Liver (tissue), 9 donors: ENCODE results near the gene ZNF628. TPM values are rescaled to one million over a fixed set of nuclear protein-coding genes. Genes with fewer than 3 reads are reported as not detected.

Source experiments
- DNase-seq: peaks from one replicate; pipeline ENCODE4 v3.0.0-alpha.2; 2017; ENCODE audit warnings: low spot score
- H3K27ac ChIP-seq, 2 donors: one replicate each; pipeline ENCODE4 v1.7.0; 2013; ENCODE audit warnings: inconsistent platforms in 2 of 2, low read length in 2 of 2, control low read depth in 1 of 2, low read depth in 1 of 2, mild to moderate bottlenecking in 1 of 2
- H3K27me3 ChIP-seq, 4 donors: one replicate each; pipeline versions ENCODE4 v1.6.1 to v1.7.0; 2013; ENCODE audit warnings: low read length in 3 of 4, inconsistent platforms in 1 of 4, mild to moderate bottlenecking in 1 of 4, moderate library complexity in 1 of 4; ENCODE audit not compliant: control insufficient read depth in 4 of 4, insufficient read depth in 4 of 4
- H3K36me3 ChIP-seq, 4 donors: one replicate each; pipeline versions ENCODE4 v1.6.1 to v1.7.0; 2013; ENCODE audit warnings: low read length in 3 of 4, mild to moderate bottlenecking in 3 of 4, low read depth in 1 of 4, moderate library complexity in 1 of 4; ENCODE audit not compliant: control insufficient read depth in 4 of 4, insufficient read depth in 3 of 4
- H3K4me1 ChIP-seq, 4 donors: one replicate each; pipeline versions ENCODE4 v1.6.1 to v1.7.0; 2013; ENCODE audit warnings: low read length in 3 of 4, mild to moderate bottlenecking in 3 of 4, moderate library complexity in 1 of 4; ENCODE audit not compliant: control insufficient read depth in 4 of 4, insufficient read depth in 4 of 4
- H3K4me3 ChIP-seq, 3 donors: one replicate each; pipeline versions ENCODE4 v1.6.1 to v1.7.0; 2013; ENCODE audit warnings: low read length in 3 of 3, control low read depth in 1 of 3, low read depth in 1 of 3, mild to moderate bottlenecking in 1 of 3
- H3K9ac ChIP-seq, 2 donors: one replicate each; pipeline ENCODE4 v1.7.0; 2013; ENCODE audit warnings: low read length in 2 of 2, mild to moderate bottlenecking in 2 of 2, moderate library complexity in 2 of 2, control low read depth in 1 of 2, low read depth in 1 of 2
- H3K9me3 ChIP-seq, 4 donors: one replicate each; pipeline versions ENCODE4 v1.6.1 to v1.7.0; 2013; ENCODE audit warnings: low read length in 3 of 4; ENCODE audit not compliant: control insufficient read depth in 4 of 4
- CTCF ChIP-seq: fragments of 150-350 bp; IDR thresholded peaks from 2 replicates; pipeline ENCODE4 v1.5.1; 2017; ENCODE audit warnings: improper control_type of control experiment, low read depth, low read length; ENCODE audit not compliant: missing input control
- EGR1 ChIP-seq, 2 donors: IDR thresholded peaks; 2 replicates each; pipeline ENCODE4 v1.6.1; 2016 to 2018; ENCODE audit warnings: antibody characterized with exemption in 2 of 2, low read depth in 2 of 2
- FOXA1 ChIP-seq: IDR thresholded peaks from 2 replicates; pipeline ENCODE4 v1.6.1; 2016; ENCODE audit warnings: antibody characterized with exemption
- FOXA2 ChIP-seq: IDR thresholded peaks from 2 replicates; pipeline ENCODE4 v1.6.1; 2016; ENCODE audit warnings: antibody characterized with exemption
- GABPA ChIP-seq, 2 donors: IDR thresholded peaks in 1 of 2; conservative IDR thresholded peaks in 1 of 2; 2 replicates each; pipeline ENCODE4 v1.6.1; 2016; ENCODE audit warnings: antibody characterized with exemption in 2 of 2, mild to moderate bottlenecking in 1 of 2, moderate library complexity in 1 of 2
- HNF4A ChIP-seq, 2 donors: conservative IDR thresholded peaks; 2 replicates each; pipeline ENCODE4 v1.6.1; 2016; ENCODE audit warnings: antibody characterized with exemption in 2 of 2, mild to moderate bottlenecking in 2 of 2
- HNF4G ChIP-seq: IDR thresholded peaks from 2 replicates; pipeline ENCODE4 v1.6.1; 2016; ENCODE audit warnings: antibody characterized with exemption
- JUND ChIP-seq, 2 donors: IDR thresholded peaks; 2 replicates each; pipeline ENCODE4 v1.6.1; 2016; ENCODE audit warnings: antibody characterized with exemption in 2 of 2
- MAX ChIP-seq: IDR thresholded peaks from 2 replicates; pipeline ENCODE4 v1.6.1; 2016; ENCODE audit warnings: antibody characterized with exemption
- NR2F2 ChIP-seq: IDR thresholded peaks from 2 replicates; pipeline ENCODE4 v1.6.1; 2016; ENCODE audit warnings: antibody characterized with exemption
- RAD21 ChIP-seq, 2 donors: IDR thresholded peaks; 2 replicates each; pipeline ENCODE4 v1.6.1; 2016; ENCODE audit warnings: antibody characterized with exemption in 2 of 2, mild to moderate bottlenecking in 2 of 2
- REST ChIP-seq: IDR thresholded peaks from 2 replicates; pipeline ENCODE4 v1.6.1; 2016; ENCODE audit warnings: antibody characterized with exemption, mild to moderate bottlenecking
- RXRA ChIP-seq, 2 donors: IDR thresholded peaks; 2 replicates each; pipeline ENCODE4 v1.6.1; 2017 to 2018; ENCODE audit warnings: antibody characterized with exemption in 2 of 2, mild to moderate bottlenecking in 1 of 2
- SP1 ChIP-seq: IDR thresholded peaks from 2 replicates; pipeline ENCODE4 v1.6.1; 2018; ENCODE audit warnings: antibody characterized with exemption, mild to moderate bottlenecking
- YY1 ChIP-seq: IDR thresholded peaks from 2 replicates; pipeline ENCODE4 v1.6.1; 2016; ENCODE audit warnings: antibody characterized with exemption, mild to moderate bottlenecking
- ZBTB33 ChIP-seq: IDR thresholded peaks from 2 replicates; pipeline ENCODE4 v1.6.1; 2016; ENCODE audit warnings: antibody characterized with exemption
- WGBS: extraction: QIAGEN DNeasy Blood & Tissue Kit; methylation state at CpG from one replicate; pipeline ENCODE4 v1.1.7; 2013; 5-methylcytosine and 5-hydroxymethylcytosine counted together
- polyA plus RNA-seq, 2 donors: library from polyadenylated mRNA; stranded (reverse) in 1 of 2; unstranded in 1 of 2; fragments of 200-250 nt in 1 of 2; fragments of >200 nt in 1 of 2; fragmentation: Nextera tagmentation in 1 of 2; extraction: Ambion mirVana in 1 of 2; gene quantifications; one replicate each; pipeline versions ENCODE4 v1.2.1 to v1.2.3, GENCODE V29; 2013 to 2015
- total RNA-seq, 2 donors: library from RNA; depleted of rRNA; stranded (reverse); fragments of >200 nt; gene quantifications; one replicate each; pipeline ENCODE4 v1.2.3, GENCODE V29; 2014
- donor health status: healthy.
- donor health status: healthy.
- donor health status: healthy.
- donor health status: healthy.
- donor health status: healthy.

ZNF628 gene
- total and polyA plus RNA-seq, 4 donors: 0.99 to 4.4 (median 1.5) TPM

GRCh38 chr19:55481794-55482155 lies 5.4 kb downstream of the ZNF628 start:
- H3K9me3 ChIP-seq: no peaks in the 10 kb centered on the region
- no peak for DNase-seq
- no peak overlapping the region for H3K9ac ChIP-seq
- TF ChIP-seq NR2F2 (no peak), CTCF (no peak), RAD21 (IDR thresholded peaks at IDR 0.05) (no peak), HNF4G (no peak), RXRA (IDR thresholded peaks at IDR 0.05) (no peak), HNF4A (conservative IDR thresholded peaks at IDR 0.05) (no peak), EGR1 (IDR thresholded peaks at IDR 0.05; ENCODE audit: low read depth in 2 of 2) (no peak), REST (no peak), SP1 (no peak), MAX (no peak), JUND (IDR thresholded peaks at IDR 0.05) (no peak), FOXA2 (no peak), YY1 (no peak)
- peaks cover 9 to 33% (median 20%) of the 10 kb centered on the region in 4 donors for H3K4me1 ChIP-seq
- H3K27me3 ChIP-seq: no peaks in the 10 kb centered on the region
- H3K27ac ChIP-seq: no peak overlapping the region
- H3K36me3 ChIP-seq: peaks cover 0 to 11% (median 5%) of the 10 kb centered on the region in 4 donors
- no peak overlapping the region for H3K4me3 ChIP-seq
- WGBS: 88% methylated on average over 40 of the region's 40 CpGs

- peaks cover 9 to 28% (median 15%) of the 10 kb centered on the region in 4 donors for H3K4me1 ChIP-seq
Measured at GRCh38 chr19:55482156-55482961, 5.9 kb downstream of the ZNF628 start.

More at GRCh38 chr19:55482156-55482961, 5.9 kb downstream of the ZNF628 start:
- no peaks in the 10 kb centered on the region for H3K9me3 ChIP-seq
- H3K27ac ChIP-seq: no peak overlapping the region
- no peak overlapping the region for H3K9ac ChIP-seq
- no peak for DNase-seq
- WGBS: 95% methylated on average over 83 of the region's 83 CpGs
- no peaks in the 10 kb centered on the region for H3K27me3 ChIP-seq
- H3K36me3 ChIP-seq: peaks cover 0 to 11% (median 5%) of the 10 kb centered on the region in 4 donors
- TF ChIP-seq CTCF (no peak), RXRA (IDR thresholded peaks at IDR 0.05) (no peak), RAD21 (IDR thresholded peaks at IDR 0.05) (no peak), EGR1 (IDR thresholded peaks at IDR 0.05; ENCODE audit: low read depth in 2 of 2) (no peak), FOXA2 (no peak), GABPA (IDR thresholded peaks at IDR 0.05 in 1 of 2, conservative IDR thresholded peaks at IDR 0.05 in 1 of 2) (no peak), YY1 (no peak), FOXA1 (no peak), HNF4G (no peak), JUND (IDR thresholded peaks at IDR 0.05) (no peak), ZBTB33 (no peak), MAX (no peak)
- H3K4me3 ChIP-seq: no peak overlapping the region
